ENCODE measurements around the gene ADGRG2.
A peak's percentile ranks its signal among the peaks of the same experiment; 100 is the strongest.

The ADGRG2 gene

GRCh38 chrX:19040373-19040772, 81.9 kb downstream of the ADGRG2 start:
- TF ChIP-seq CTCF (IDR thresholded peaks at IDR 0.05; ENCODE audit: unreplicated experiment in 3 of 3) = peak; percentile 31 to 51 (median 37)
- peaks cover 2% of the 10 kb centered on the region for H3K9me3 Mint-ChIP-seq
- H3K27ac Mint-ChIP-seq = no peak overlapping the region
- no peak overlapping the region for H3K4me3 Mint-ChIP-seq
- no peaks in the 10 kb centered on the region for H3K36me3 Mint-ChIP-seq (ENCODE audit: low read depth)
- H3K27me3 Mint-ChIP-seq (ENCODE audit: low read depth) = peaks cover 3% of the 10 kb centered on the region
- no peaks in the 10 kb centered on the region for H3K4me1 Mint-ChIP-seq

GRCh38 chrX:19034025-19034424, 88.2 kb downstream of the ADGRG2 start:
- H3K36me3 Mint-ChIP-seq (ENCODE audit: low read depth) = no peaks in the 10 kb centered on the region
- H3K4me3 Mint-ChIP-seq = no peak overlapping the region
- no peaks in the 10 kb centered on the region for H3K27me3 Mint-ChIP-seq (ENCODE audit: low read depth)
- TF ChIP-seq CTCF (IDR thresholded peaks at IDR 0.05; ENCODE audit: unreplicated experiment in 3 of 3) = no peak
- peaks cover 7% of the 10 kb centered on the region for H3K9me3 Mint-ChIP-seq
- H3K27ac Mint-ChIP-seq = no peak overlapping the region
- no peaks in the 10 kb centered on the region for H3K4me1 Mint-ChIP-seq

- Mint-ChIP-seq H3K4me1 (no peaks in the 10 kb centered on the region), H3K36me3 (ENCODE audit: low read depth) (no peaks in the 10 kb centered on the region), H3K9me3 (peaks cover 5% of the 10 kb centered on the region), H3K27me3 (ENCODE audit: low read depth) (no peaks in the 10 kb centered on the region), H3K27ac (no peak overlapping the region), H3K4me3 (no peak overlapping the region)
- no peak for TF ChIP-seq CTCF (IDR thresholded peaks at IDR 0.05; ENCODE audit: unreplicated experiment in 3 of 3)
Observed at GRCh38 chrX:19030805-19031204, 91.5 kb downstream of the ADGRG2 start.

- no peak for TF ChIP-seq CTCF (IDR thresholded peaks at IDR 0.05; ENCODE audit: unreplicated experiment in 3 of 3)
- no peak overlapping the region for H3K27ac Mint-ChIP-seq
- no peaks in the 10 kb centered on the region for H3K36me3 Mint-ChIP-seq (ENCODE audit: low read depth)
- H3K4me1 Mint-ChIP-seq = no peaks in the 10 kb centered on the region
- H3K9me3 Mint-ChIP-seq = peaks cover 6% of the 10 kb centered on the region
- H3K27me3 Mint-ChIP-seq (ENCODE audit: low read depth) = no peaks in the 10 kb centered on the region
- H3K4me3 Mint-ChIP-seq = no peak overlapping the region
Observed at GRCh38 chrX:19028560-19028959, 93.7 kb downstream of the ADGRG2 start.

GRCh38 chrX:19024366-19024765, 97.9 kb downstream of the ADGRG2 start:
- Mint-ChIP-seq H3K4me1 (no peaks in the 10 kb centered on the region), H3K27ac (no peak overlapping the region), H3K36me3 (ENCODE audit: low read depth) (no peaks in the 10 kb centered on the region), H3K27me3 (ENCODE audit: low read depth) (peaks cover 3% of the 10 kb centered on the region), H3K4me3 (no peak overlapping the region), H3K9me3 (peaks cover 8% of the 10 kb centered on the region)
- no peak for TF ChIP-seq CTCF (IDR thresholded peaks at IDR 0.05; ENCODE audit: unreplicated experiment in 3 of 3)

GRCh38 chrX:19019996-19020395, 102.3 kb downstream of the ADGRG2 start:
- no peak for TF ChIP-seq CTCF (IDR thresholded peaks at IDR 0.05; ENCODE audit: unreplicated experiment in 3 of 3)
- Mint-ChIP-seq H3K36me3 (ENCODE audit: low read depth) (no peaks in the 10 kb centered on the region), H3K27ac (no peak overlapping the region), H3K4me3 (no peak overlapping the region), H3K27me3 (ENCODE audit: low read depth) (peaks cover 3% of the 10 kb centered on the region), H3K9me3 (peaks cover 19% of the 10 kb centered on the region), H3K4me1 (no peaks in the 10 kb centered on the region)
